BLaER1 treated with 17β-estradiol and CSF1 and Interleukin-3, amounts not matched to agents 10 nM and 100 nM (cell line): ENCODE measurements around the gene MRI1.
"Not testable (repeated sequence)": the region's sequence is repeated elsewhere in the genome, so short reads cannot be mapped to it uniquely, and the experiment has no call there.

Experiments
- H3K27ac ChIP-seq, 11 experiments: shearing (Covaris generic); formaldehyde crosslinking; 2 replicates each; pipeline ENCODE4 v1.8.1; 2022
- H3K27me3 ChIP-seq, 11 experiments: shearing (Covaris generic); formaldehyde crosslinking; 2 replicates each; pipeline ENCODE4 v1.8.1; 2022
- H3K36me3 ChIP-seq, 11 experiments: shearing (Covaris generic); formaldehyde crosslinking; 2 replicates each; pipeline ENCODE4 v1.8.1; 2022
- H3K4me1 ChIP-seq, 10 experiments: shearing (Covaris generic); formaldehyde crosslinking; 2 replicates each; pipeline ENCODE4 v1.8.1; 2022
- H3K4me2 ChIP-seq, 11 experiments: shearing (Covaris generic); formaldehyde crosslinking; 2 replicates each; pipeline ENCODE4 v1.8.1; 2022
- H3K4me3 ChIP-seq, 10 experiments: shearing (Covaris generic); formaldehyde crosslinking; 2 replicates each; pipeline ENCODE4 v1.8.1; 2022
- H3K9ac ChIP-seq, 11 experiments: shearing (Covaris generic); formaldehyde crosslinking; 2 replicates each; pipeline ENCODE4 v1.8.1; 2022
- H3K9me3 ChIP-seq, 11 experiments: shearing (Covaris generic); formaldehyde crosslinking; replicated peaks in 1 of 11; 2 replicates each; pipeline ENCODE4 v1.8.1; 2022
- H4K20me1 ChIP-seq, 11 experiments: shearing (Covaris generic); formaldehyde crosslinking; 2 replicates each; pipeline ENCODE4 v1.8.1; 2022
- Cebpa-rat ChIP-seq, 11 experiments: shearing (Covaris generic); IDR thresholded peaks; 2 replicates each; pipeline ENCODE4 v1.8.1; 2022

The MRI1 gene

DNA sequence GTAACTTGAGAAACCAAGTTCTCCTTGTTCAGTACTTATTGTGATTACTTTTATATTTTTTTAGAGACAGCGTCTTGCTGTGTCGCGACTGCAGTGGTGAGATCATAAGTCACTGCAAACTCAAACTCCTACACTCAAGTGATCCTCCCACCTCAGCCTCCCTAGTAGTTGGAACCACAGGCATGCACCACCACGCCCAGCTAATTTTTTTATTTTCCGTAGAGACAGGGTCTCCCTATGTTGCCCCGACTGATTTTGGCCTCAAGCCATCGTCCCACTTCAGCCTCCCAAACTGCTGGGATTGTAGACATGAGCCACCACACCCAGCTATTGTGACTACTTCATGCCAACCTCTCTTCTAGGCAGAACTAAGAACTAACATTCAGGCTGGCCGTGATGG, 18.2 kb downstream of the MRI1 start:
- no peaks in the 10 kb centered on the region for H3K27me3 ChIP-seq
- peak overlapping the region in 1 of 11 experiments; percentile 14; a peak in 1 of 22 replicates for H3K9ac ChIP-seq
- peaks cover 0 to 19% (median 10%) of the 10 kb centered on the region in 11 experiments; a peak in 9 of 22 replicates for H4K20me1 ChIP-seq
- H3K4me2 ChIP-seq, result no peak overlapping the region
- no peak overlapping the region for H3K4me3 ChIP-seq
- TF ChIP-seq Cebpa-rat (IDR thresholded peaks at IDR 0.05), result no peak
- H3K4me1 ChIP-seq, result peaks cover 28 to 53% (median 45%) of the 10 kb centered on the region in 10 experiments
- peaks cover 19 to 28% (median 25%) of the 10 kb centered on the region in 11 experiments for H3K36me3 ChIP-seq
- no peaks in the 10 kb centered on the region for H3K9me3 ChIP-seq
- H3K27ac ChIP-seq, result no peak overlapping the region

DNA sequence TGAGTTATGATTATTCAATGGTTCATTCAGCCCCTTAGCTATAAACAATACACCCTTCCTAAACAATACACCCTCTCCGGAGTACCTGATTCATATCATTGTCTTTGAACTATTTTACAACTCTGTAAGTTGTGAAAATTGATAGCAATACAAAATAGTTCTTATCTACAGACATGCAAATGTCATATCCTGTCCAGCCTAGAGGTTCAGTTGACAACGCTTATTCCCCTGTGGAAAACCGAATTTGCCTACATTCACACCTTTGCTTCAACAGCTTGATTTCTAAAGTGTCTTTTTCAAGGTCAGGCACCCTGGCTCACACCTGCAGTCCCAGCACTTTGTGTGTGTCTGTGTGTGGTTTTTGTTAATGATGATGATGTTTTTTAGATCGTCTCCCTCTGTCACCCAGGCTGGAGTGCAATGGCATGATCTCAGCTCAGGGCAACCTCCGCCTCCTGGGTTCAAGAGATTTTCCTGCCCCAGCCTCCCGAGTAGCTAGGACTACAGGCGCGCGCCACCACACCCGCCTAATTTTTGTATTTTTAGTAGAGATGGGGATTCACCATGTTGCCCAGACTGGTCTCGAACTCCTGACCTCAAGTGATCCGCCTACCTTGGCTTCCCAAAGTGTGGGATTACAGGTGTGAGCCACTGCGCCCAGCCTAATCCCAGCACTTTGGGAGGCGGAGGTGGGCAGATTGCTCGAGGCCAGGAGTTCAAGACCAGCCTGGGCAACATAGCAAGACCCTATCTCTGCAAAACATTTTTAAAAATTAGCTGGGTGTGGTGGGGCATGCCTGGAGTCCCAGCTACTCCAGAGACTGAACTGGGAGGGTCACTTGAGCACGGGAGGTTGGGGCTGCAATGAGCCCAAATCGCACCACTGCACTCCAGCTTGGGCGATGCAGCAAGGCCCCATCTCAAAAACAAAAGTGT, 19.5 kb downstream of the MRI1 start:
- Histone ChIP-seq H3K4me2 (peak overlapping the region in 3 of 11 experiments; percentile 0 to 18 (median 10); a peak in 2 of 22 replicates), H3K4me1 (peaks cover 41 to 66% (median 58%) of the 10 kb centered on the region in 10 experiments), H3K27me3 (no peaks in the 10 kb centered on the region), H3K36me3 (peaks cover 6 to 15% (median 12%) of the 10 kb centered on the region in 11 experiments), H3K4me3 (no peak overlapping the region), H3K9me3 (no peaks in the 10 kb centered on the region), H4K20me1 (peaks cover 0 to 6% (median 0%) of the 10 kb centered on the region in 11 experiments; a peak in 2 of 22 replicates), H3K27ac (peak overlapping the region in 2 of 11 experiments; percentile 95; a peak in 2 of 22 replicates), H3K9ac (peak overlapping the region in 6 of 11 experiments; percentile 1 to 62 (median 29); a peak in 4 of 22 replicates)
- no peak for TF ChIP-seq Cebpa-rat (IDR thresholded peaks at IDR 0.05)

DNA sequence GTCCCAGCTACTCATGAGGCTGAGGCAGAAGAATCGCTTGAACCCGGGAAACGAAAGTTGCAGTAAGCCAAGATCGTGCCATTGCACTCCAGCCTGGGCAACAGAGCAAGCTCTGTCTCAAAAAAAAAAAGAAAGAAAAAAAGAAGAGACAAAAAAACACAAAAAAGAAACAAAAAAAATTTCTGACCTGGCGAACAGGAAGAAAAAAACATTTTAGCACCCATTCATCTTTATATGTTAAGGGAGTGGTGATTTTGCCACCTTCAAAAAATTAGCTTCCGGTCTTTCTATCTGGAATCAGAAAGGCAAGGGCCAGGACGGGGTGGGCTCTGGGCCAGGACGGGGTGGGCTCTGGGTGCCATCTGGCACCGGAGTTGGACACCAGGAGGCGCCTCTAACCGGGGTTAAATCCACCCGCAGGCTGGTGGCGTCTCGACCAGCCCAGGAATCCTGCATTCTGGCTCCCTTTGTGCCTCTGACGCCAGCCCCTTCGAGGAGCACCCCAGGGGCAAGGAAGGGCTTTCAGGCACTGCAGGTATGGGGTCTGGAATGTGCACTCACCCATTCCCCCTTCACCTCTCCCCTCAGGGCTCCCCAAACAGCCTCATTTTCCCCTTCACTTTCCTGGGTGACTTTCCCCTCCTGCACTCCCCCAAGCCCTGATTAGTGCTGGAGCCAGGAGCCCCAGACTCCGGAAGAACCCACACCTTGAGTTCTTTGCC, 20.6 kb downstream of the MRI1 start:
- peaks cover 52 to 77% (median 69%) of the 10 kb centered on the region in 10 experiments for H3K4me1 ChIP-seq
- peaks cover 0 to 4% (median 1%) of the 10 kb centered on the region in 11 experiments; a peak in 12 of 22 replicates for H3K36me3 ChIP-seq
- H3K9me3 ChIP-seq, result no peaks in the 10 kb centered on the region
- peak overlapping the region in 9 of 11 experiments; percentile 31 to 63 (median 52); a peak in 14 of 22 replicates for H3K9ac ChIP-seq
- H3K4me2 ChIP-seq, result peak overlapping the region; percentile 43 to 88 (median 62); a peak in 21 of 22 replicates
- no peaks in the 10 kb centered on the region for H4K20me1 ChIP-seq
- no peak overlapping the region for H3K4me3 ChIP-seq
- peak overlapping the region in 9 of 11 experiments; percentile 37 to 95 (median 67); a peak in 18 of 22 replicates for H3K27ac ChIP-seq
- H3K27me3 ChIP-seq, result no peaks in the 10 kb centered on the region
- TF ChIP-seq Cebpa-rat (IDR thresholded peaks at IDR 0.05), result no peak

DNA sequence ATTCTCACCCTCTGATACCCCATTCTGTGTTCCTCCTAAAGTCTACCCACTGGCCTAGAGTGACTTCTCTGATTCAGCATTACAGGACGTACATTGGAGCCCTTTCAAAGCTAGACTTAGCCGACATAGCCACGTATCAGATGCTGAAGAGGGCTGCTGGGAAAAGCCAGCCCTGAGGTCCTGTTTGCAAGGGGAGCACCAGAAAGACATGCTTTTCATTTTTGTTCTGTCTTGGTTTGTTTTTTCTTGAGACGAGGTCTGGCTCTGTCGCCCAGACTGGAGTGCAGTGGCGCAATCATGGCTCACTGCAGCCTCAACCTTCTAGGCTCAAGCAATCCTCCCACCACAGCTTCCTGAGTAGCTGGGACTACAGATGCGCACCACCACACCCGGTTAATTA, 24.7 kb downstream of the MRI1 start:
- no peaks in the 10 kb centered on the region for H3K27me3 ChIP-seq
- H4K20me1 ChIP-seq, result no peaks in the 10 kb centered on the region
- TF ChIP-seq Cebpa-rat (IDR thresholded peaks at IDR 0.05), result peak in 10 of 11 experiments; percentile 71 to 100 (median 98); a peak in 20 of 22 replicates
- H3K4me2 ChIP-seq, result peak overlapping the region; percentile 62 to 88 (median 74)
- H3K36me3 ChIP-seq, result no peaks in the 10 kb centered on the region
- peak overlapping the region in 8 of 10 experiments; percentile 6 to 27 (median 14); a peak in 9 of 20 replicates for H3K4me3 ChIP-seq
- H3K9me3 ChIP-seq, result no peaks in the 10 kb centered on the region
- peaks cover 47 to 85% (median 75%) of the 10 kb centered on the region in 10 experiments for H3K4me1 ChIP-seq
- H3K9ac ChIP-seq, result peak overlapping the region; percentile 53 to 85 (median 81); a peak in 21 of 22 replicates
- peak overlapping the region; percentile 37 to 98 (median 95); a peak in 21 of 22 replicates for H3K27ac ChIP-seq

DNA sequence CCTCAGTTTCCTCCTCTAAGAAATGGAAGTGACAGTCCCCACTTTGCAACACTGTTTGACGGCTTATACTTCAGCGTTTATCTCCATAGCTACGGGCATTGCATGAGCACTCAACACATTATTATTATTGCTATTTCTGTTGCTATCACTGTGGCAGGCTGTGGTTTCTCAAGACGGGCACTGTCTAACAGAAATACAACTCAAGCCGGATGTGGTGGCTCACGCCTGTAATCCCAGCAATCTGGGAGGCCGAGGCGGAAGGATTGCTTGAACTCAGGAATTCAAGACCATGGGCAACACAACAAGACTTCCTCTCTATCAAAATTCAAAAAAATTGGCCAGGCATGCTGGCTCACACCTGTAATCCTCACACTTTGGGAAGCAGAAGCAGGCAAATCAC, 26.0 kb downstream of the MRI1 start:
- Histone ChIP-seq H3K4me2 (peak overlapping the region in 10 of 11 experiments; percentile 62 to 88 (median 76); a peak in 16 of 22 replicates), H3K27ac (peak overlapping the region in 10 of 11 experiments; percentile 83 to 98 (median 95); a peak in 20 of 22 replicates)

DNA sequence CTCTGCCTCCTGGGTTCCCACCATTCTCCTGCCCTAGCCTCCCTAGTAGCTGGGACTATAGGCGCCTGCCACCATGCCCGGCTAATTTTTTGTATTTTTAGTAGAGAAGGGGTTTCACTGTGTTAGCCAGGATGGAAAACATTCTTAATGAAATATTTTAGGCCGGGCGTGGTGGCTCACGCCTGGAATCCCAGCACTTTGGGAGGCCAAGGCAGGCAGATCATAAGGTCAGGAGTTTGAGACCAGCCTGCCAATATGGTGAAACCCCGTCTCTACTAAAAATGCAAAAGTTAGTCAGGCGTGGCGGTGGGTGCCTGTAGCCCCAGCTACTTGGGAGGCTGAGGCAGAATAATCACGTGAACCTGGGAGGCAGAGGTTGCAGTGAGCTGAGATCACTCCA, 29.0 kb downstream of the MRI1 start:
- Histone ChIP-seq H3K27ac (peak overlapping the region in 5 of 11 experiments; percentile 54 to 95 (median 92); a peak in 8 of 22 replicates), H3K9ac (peak overlapping the region in 3 of 11 experiments; percentile 14 to 94 (median 17); a peak in 3 of 22 replicates), H3K4me2 (peak overlapping the region in 7 of 11 experiments; percentile 71 to 98 (median 94); a peak in 8 of 22 replicates)

More for the DNA sequence above, 26.0 kb downstream of the MRI1 start:
- Histone ChIP-seq H3K4me3 (no peak overlapping the region), H3K9ac (peak overlapping the region in 9 of 11 experiments; percentile 65 to 85 (median 83); a peak in 11 of 22 replicates), H3K9me3 (no peaks in the 10 kb centered on the region), H3K4me1 (peaks cover 48 to 84% (median 70%) of the 10 kb centered on the region in 10 experiments), H4K20me1 (no peaks in the 10 kb centered on the region), H3K27me3 (no peaks in the 10 kb centered on the region), H3K36me3 (no peaks in the 10 kb centered on the region)
- peak in 6 of 11 experiments; percentile 10 to 58 (median 26); a peak in 3 of 22 replicates for TF ChIP-seq Cebpa-rat (IDR thresholded peaks at IDR 0.05)

DNA sequence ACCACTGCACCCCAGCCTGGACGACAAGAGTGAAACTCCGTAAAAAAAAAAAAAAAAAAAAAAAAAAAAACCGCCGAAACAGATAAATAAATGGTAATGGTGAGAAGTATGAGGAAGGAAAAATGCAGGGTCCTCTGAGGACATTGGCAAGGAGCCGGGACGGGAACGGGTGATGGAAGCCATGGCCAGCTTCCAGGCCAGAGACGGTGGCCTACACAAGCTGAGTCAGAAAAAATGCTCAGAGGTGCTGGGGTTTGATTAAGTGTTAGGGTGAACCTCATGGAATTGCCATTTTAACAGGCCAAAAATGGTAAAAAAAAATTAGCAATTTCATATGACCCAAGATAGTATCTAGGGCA, 30.1 kb downstream of the MRI1 start:
- Histone ChIP-seq H3K36me3 (peaks cover 0 to 12% (median under 1%) of the 10 kb centered on the region in 11 experiments; a peak in 8 of 22 replicates), H3K4me3 (peak overlapping the region; percentile 90 to 99 (median 98)), H4K20me1 (peaks cover 0 to 12% (median 4%) of the 10 kb centered on the region in 11 experiments; a peak in 4 of 22 replicates), H3K4me1 (peaks cover 39 to 72% (median 58%) of the 10 kb centered on the region in 10 experiments), H3K4me2 (peak overlapping the region; percentile 71 to 98 (median 92)), H3K27ac (peak overlapping the region; percentile 71 to 95 (median 87)), H3K9me3 (no peaks in the 10 kb centered on the region), H3K27me3 (no peaks in the 10 kb centered on the region), H3K9ac (peak overlapping the region; percentile 82 to 97 (median 94))
- TF ChIP-seq Cebpa-rat (IDR thresholded peaks at IDR 0.05), result no peak

More for the DNA sequence above, 29.0 kb downstream of the MRI1 start:
- H3K9me3 ChIP-seq, H3K4me3 ChIP-seq, H3K36me3 ChIP-seq, H3K27me3 ChIP-seq: not testable (repeated sequence)
- Histone ChIP-seq H4K20me1 (peaks cover 0 to 12% (median 4%) of the 10 kb centered on the region in 11 experiments; a peak in 4 of 22 replicates), H3K4me1 (peaks cover 50 to 79% (median 66%) of the 10 kb centered on the region in 10 experiments)
